Naive thymus-derived CD4-positive, alpha-beta T cell (primary cell): ENCODE results near the gene TSPYL1. TPM values are rescaled to one million over a fixed set of nuclear protein-coding genes. Genes with fewer than 3 reads are reported as not detected.
"Not testable (repeated sequence)": the region's sequence is repeated elsewhere in the genome, so short reads cannot be mapped to it uniquely, and the experiment has no call there.

Experiments
- ATAC-seq: fragments of 150-1000 bp; cut with Tn5 transposase; 2 replicates; pipeline ENCODE4 v1.10.0; 2021; ENCODE audit warnings: mild to moderate bottlenecking, moderate library complexity
- CTCF ChIA-PET: fragments of 350-600 bp; sonication (Branson Sonifier 250); formaldehyde crosslinking; loops from one replicate; lab custom pipeline; 2021; ENCODE audit warnings: antibody characterized with exemption; lab: Charles Lee
- POLR2A ChIA-PET: fragments of 350-600 bp; sonication (Branson Sonifier 250); formaldehyde crosslinking; loops from one replicate; lab custom pipeline; 2021; ENCODE audit warnings: antibody characterized with exemption, inconsistent platforms; lab: Charles Lee
- DNase-seq, 9 donors: peaks; one replicate each; pipeline versions ENCODE4 v3.0.0 to v3.0.0-alpha.2; 2020 to 2022; ENCODE audit warnings: mixed read lengths in 1 of 9
- H3K27ac ChIP-seq: one replicate; pipeline ENCODE4 v1.7.0; 2013; ENCODE audit warnings: mild to moderate bottlenecking, low read depth, low read length, moderate library complexity
- H3K27me3 ChIP-seq, 2 donors: one replicate each; pipeline ENCODE4 v1.7.0; 2013; ENCODE audit warnings: low read length in 2 of 2, mild to moderate bottlenecking in 2 of 2, moderate library complexity in 2 of 2; ENCODE audit not compliant: control insufficient read depth in 2 of 2, insufficient read depth in 2 of 2
- H3K36me3 ChIP-seq, 3 experiments: 1 replicate in 2 of 3; 2 replicates in 1 of 3; pipeline ENCODE4 v1.7.0; 2013; ENCODE audit warnings: low read length in 3 of 3, mild to moderate bottlenecking in 3 of 3, moderate library complexity in 1 of 3; ENCODE audit not compliant: insufficient read depth in 3 of 3, control insufficient read depth in 2 of 3
- H3K4me1 ChIP-seq, 2 donors: one replicate each; pipeline ENCODE4 v1.7.0; 2013; ENCODE audit warnings: low read length in 2 of 2, mild to moderate bottlenecking in 2 of 2, moderate library complexity in 1 of 2; ENCODE audit not compliant: control insufficient read depth in 2 of 2, insufficient read depth in 2 of 2
- H3K4me3 ChIP-seq: 2 replicates; pipeline ENCODE4 v1.7.0; 2013; ENCODE audit warnings: mild to moderate bottlenecking, low read length
- H3K9me3 ChIP-seq, 3 experiments: 1 replicate in 2 of 3; 2 replicates in 1 of 3; pipeline ENCODE4 v1.7.0; 2013; ENCODE audit warnings: low read length in 3 of 3; ENCODE audit not compliant: control insufficient read depth in 2 of 3
- H3K27ac Mint-ChIP-seq, 9 donors: one replicate each; pipeline ENCODE4 v1.8.0; 2020 to 2022; ENCODE audit warnings: mixed read lengths in 9 of 9, mild to moderate bottlenecking in 8 of 9, moderate library complexity in 5 of 9, inconsistent platforms in 2 of 9
- H3K27me3 Mint-ChIP-seq, 5 donors: one replicate each; pipeline ENCODE4 v1.8.0; 2021 to 2022; ENCODE audit warnings: mixed read lengths in 5 of 5, mild to moderate bottlenecking in 1 of 5
- H3K36me3 Mint-ChIP-seq, 5 donors: one replicate each; pipeline ENCODE4 v1.8.0; 2020 to 2022; ENCODE audit warnings: mixed read lengths in 5 of 5, mild to moderate bottlenecking in 3 of 5, inconsistent platforms in 1 of 5
- H3K4me1 Mint-ChIP-seq, 7 donors: one replicate each; pipeline ENCODE4 v1.8.0; 2020 to 2022; ENCODE audit warnings: mixed read lengths in 7 of 7, mild to moderate bottlenecking in 3 of 7, inconsistent platforms in 1 of 7
- H3K4me3 Mint-ChIP-seq, 10 donors: one replicate each; pipeline ENCODE4 v1.8.0; 2020 to 2022; ENCODE audit warnings: mild to moderate bottlenecking in 10 of 10, mixed read lengths in 10 of 10, moderate library complexity in 6 of 10, inconsistent platforms in 2 of 10
- H3K9me3 Mint-ChIP-seq, 11 donors: one replicate each; pipeline ENCODE4 v1.8.0; 2020 to 2022; ENCODE audit warnings: mixed read lengths in 11 of 11, mild to moderate bottlenecking in 4 of 11, inconsistent platforms in 1 of 11, moderate library complexity in 1 of 11
- intact Hi-C, 2 donors: fragments of 100-400 bp; cut with micrococcal nuclease; formaldehyde crosslinking; loops; one replicate each; pipeline ENCODE4 v1.15.1; 2023
- polyA plus RNA-seq, 2 donors: library from polyadenylated mRNA; unstranded; fragments of 300-500 nt; fragmentation: Illumina TruSeq; gene quantifications; one replicate each; pipeline ENCODE4 v1.2.3, GENCODE V29; 2021
- total RNA-seq, 6 experiments: library from RNA in 5 of 6; stranded (reverse) in 5 of 6; gene quantifications; 1 replicate in 5 of 6; 2 replicates in 1 of 6; pipeline ENCODE4 v1.2.3 and lab custom pipeline; 2021 to 2026

TSPYL1 gene
- total and polyA plus RNA-seq, 7 experiments from 2014 or later: 34.9 to 226 (median 98.3) TPM

- H3K4me1 Mint-ChIP-seq, H3K27ac ChIP-seq, H3K27me3 Mint-ChIP-seq, intact Hi-C loops, POLR2A ChIA-PET, H3K4me3 ChIP-seq, DNase-seq, H3K9me3 ChIP-seq, H3K27ac Mint-ChIP-seq, H3K4me3 Mint-ChIP-seq, H3K27me3 ChIP-seq, CTCF ChIA-PET, ATAC-seq, H3K4me1 ChIP-seq, H3K36me3 ChIP-seq, H3K9me3 Mint-ChIP-seq: not testable (repeated sequence)
- peaks cover 0 to 14% (median 0%) of the 10 kb centered on the region in 5 donors for H3K36me3 Mint-ChIP-seq
These were observed 46.0 kb upstream of the TSPYL1 start for GRCh38 chr6:116325634-116326132.

GRCh38 chr6:116323863-116324262 lies 44.1 kb upstream of the TSPYL1 start:
- H3K27me3 ChIP-seq: no peaks in the 10 kb centered on the region
- no peaks in the 10 kb centered on the region for H3K36me3 ChIP-seq
- peaks cover 0 to 14% (median 0%) of the 10 kb centered on the region in 5 donors for H3K36me3 Mint-ChIP-seq
- H3K9me3 Mint-ChIP-seq: no peaks in the 10 kb centered on the region
- H3K4me1 Mint-ChIP-seq: no peaks in the 10 kb centered on the region
- no peak overlapping the region for H3K4me3 ChIP-seq
- ChIA-PET CTCF (no interaction called here), POLR2A (no interaction called here)
- no peak overlapping the region for H3K27ac ChIP-seq
- intact Hi-C loops: no loop called here
- no peaks in the 10 kb centered on the region for H3K4me1 ChIP-seq
- no peak overlapping the region for H3K4me3 Mint-ChIP-seq
- H3K27me3 Mint-ChIP-seq: no peaks in the 10 kb centered on the region
- peak overlapping the region in 1 of 9 donors; percentile 49 for H3K27ac Mint-ChIP-seq
- DNase-seq (no peak), ATAC-seq (no peak)
- H3K9me3 ChIP-seq: no peaks in the 10 kb centered on the region

DNA sequence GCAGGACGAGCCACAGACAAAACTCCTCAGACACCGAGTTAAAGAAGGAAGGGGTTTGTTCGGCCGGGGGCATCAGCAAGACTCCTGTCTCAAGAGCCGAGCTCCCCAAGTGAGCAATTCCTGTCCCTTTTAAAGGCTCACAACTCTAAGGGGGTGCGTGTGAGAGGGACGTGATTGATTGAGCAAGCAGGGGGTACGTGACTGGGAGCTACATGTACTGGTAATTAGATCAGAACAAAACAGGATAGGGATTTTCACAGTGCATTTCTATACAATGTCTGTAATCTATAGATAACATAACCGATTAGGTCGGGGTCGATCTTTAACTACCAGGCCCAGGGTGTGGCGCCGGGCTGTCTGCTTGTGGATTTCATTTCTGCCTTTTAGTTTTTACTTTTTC lies 42.2 kb upstream of the TSPYL1 start:
- H3K4me1 Mint-ChIP-seq, POLR2A ChIA-PET, intact Hi-C loops, H3K36me3 ChIP-seq, H3K4me1 ChIP-seq, H3K27ac Mint-ChIP-seq, DNase-seq, H3K9me3 Mint-ChIP-seq, ATAC-seq, H3K27me3 ChIP-seq, H3K27me3 Mint-ChIP-seq, H3K27ac ChIP-seq, H3K36me3 Mint-ChIP-seq, CTCF ChIA-PET, H3K4me3 ChIP-seq, H3K9me3 ChIP-seq, H3K4me3 Mint-ChIP-seq: not testable (repeated sequence)

DNA sequence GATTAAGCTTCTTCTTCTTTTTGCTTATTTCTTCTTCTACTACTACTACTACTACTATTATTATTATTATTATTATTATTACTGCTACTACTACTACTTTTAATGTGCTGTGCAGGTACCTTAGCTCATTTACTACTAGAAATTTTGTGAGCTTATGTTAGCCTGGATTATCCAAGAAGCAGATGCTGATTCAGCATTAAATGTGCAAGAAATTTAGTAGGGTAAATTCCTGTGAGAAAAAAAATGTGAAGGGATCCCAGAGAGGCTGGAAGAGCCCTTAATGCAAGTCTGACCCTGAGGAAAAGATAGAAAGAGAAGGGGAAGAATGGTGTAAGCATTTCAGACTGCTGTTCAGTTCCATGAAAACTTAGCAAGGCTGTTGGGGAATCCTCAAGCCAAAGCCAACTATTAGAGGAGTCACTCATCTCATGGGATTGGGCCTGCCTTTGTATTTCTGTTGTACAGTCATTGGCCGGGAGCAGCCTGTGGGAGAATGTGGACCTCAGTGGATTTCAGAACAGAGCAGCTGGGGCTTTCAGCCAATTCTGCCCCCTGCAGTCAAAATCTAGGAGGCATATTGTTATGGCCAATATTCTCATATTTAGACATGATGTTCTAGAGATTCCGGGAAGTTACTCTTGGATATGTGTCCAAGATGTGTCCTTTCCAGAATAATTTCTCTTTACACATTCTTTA lies 37.2 kb upstream of the TSPYL1 start:
- H3K4me3 Mint-ChIP-seq: no peak overlapping the region
- no peak for ATAC-seq
- no peaks in the 10 kb centered on the region for H3K9me3 ChIP-seq
- H3K36me3 ChIP-seq: no peaks in the 10 kb centered on the region
- peaks cover 0 to 2% (median 0%) of the 10 kb centered on the region in 7 donors for H3K4me1 Mint-ChIP-seq
- H3K4me1 ChIP-seq: no peaks in the 10 kb centered on the region
- no peaks in the 10 kb centered on the region for H3K27me3 Mint-ChIP-seq
- peaks cover 0 to 4% (median 0%) of the 10 kb centered on the region in 5 donors for H3K36me3 Mint-ChIP-seq
- DNase-seq: no peak
- no peak overlapping the region for H3K27ac ChIP-seq
- H3K27me3 ChIP-seq: no peaks in the 10 kb centered on the region
- CTCF ChIA-PET: no interaction called here
- no peak overlapping the region for H3K27ac Mint-ChIP-seq
- POLR2A ChIA-PET: interaction anchor here (0.6 kb wide), 1 partner anchor 21 kb away, joined by 3 read pairs; no protein-coding TSS in a partner anchor
- intact Hi-C loops: no loop called here
- no peak overlapping the region for H3K4me3 ChIP-seq
- H3K9me3 Mint-ChIP-seq: no peaks in the 10 kb centered on the region

DNA sequence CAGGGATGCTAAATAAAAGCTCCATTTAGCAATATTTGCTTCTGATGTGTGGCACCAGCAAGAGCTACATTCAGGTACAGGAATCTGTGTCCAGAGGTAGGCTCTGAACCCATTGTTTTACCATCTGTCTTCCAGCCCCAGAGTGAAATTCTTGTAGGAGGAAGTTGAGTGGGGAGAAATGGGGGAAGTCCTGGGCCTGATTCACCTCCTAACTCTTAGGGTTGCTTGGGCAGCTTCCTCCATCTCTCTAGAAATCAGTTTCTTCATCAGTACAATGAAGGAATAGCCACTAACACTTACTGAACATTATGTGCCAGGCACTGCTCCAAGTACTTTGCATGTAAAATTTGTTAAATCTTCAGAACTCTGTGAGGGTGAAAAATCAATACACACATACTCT lies 35.1 kb upstream of the TSPYL1 start:
- DNase-seq: no peak
- ChIA-PET POLR2A (no interaction called here), CTCF (no interaction called here)
- H3K36me3 Mint-ChIP-seq: peaks cover 0 to 21% (median 12%) of the 10 kb centered on the region in 5 donors
- H3K9me3 ChIP-seq: no peaks in the 10 kb centered on the region
- H3K9me3 Mint-ChIP-seq: no peaks in the 10 kb centered on the region
- no peak overlapping the region for H3K27ac ChIP-seq
- H3K4me3 Mint-ChIP-seq: no peak overlapping the region
- H3K4me1 ChIP-seq: no peaks in the 10 kb centered on the region
- intact Hi-C loops: no loop called here
- peak; percentile 75 for ATAC-seq
- H3K27me3 ChIP-seq: no peaks in the 10 kb centered on the region
- H3K4me3 ChIP-seq: no peak overlapping the region
- H3K4me1 Mint-ChIP-seq: peaks cover 0 to 3% (median 0%) of the 10 kb centered on the region in 7 donors
- no peaks in the 10 kb centered on the region for H3K36me3 ChIP-seq
- no peaks in the 10 kb centered on the region for H3K27me3 Mint-ChIP-seq
- H3K27ac Mint-ChIP-seq: no peak overlapping the region

GRCh38 chr6:116314218-116314617 lies 34.5 kb upstream of the TSPYL1 start:
- no peaks in the 10 kb centered on the region for H3K4me1 ChIP-seq
- ChIA-PET POLR2A (no interaction called here), CTCF (no interaction called here)
- Mint-ChIP-seq H3K9me3 (no peaks in the 10 kb centered on the region), H3K4me1 (peaks cover 0 to 3% (median 0%) of the 10 kb centered on the region in 7 donors), H3K36me3 (peaks cover 0 to 25% (median 12%) of the 10 kb centered on the region in 5 donors), H3K27me3 (no peaks in the 10 kb centered on the region), H3K4me3 (no peak overlapping the region), H3K27ac (no peak overlapping the region)
- H3K36me3 ChIP-seq: no peaks in the 10 kb centered on the region
- no peak overlapping the region for H3K4me3 ChIP-seq
- DNase-seq (no peak), ATAC-seq (no peak)
- H3K9me3 ChIP-seq: no peaks in the 10 kb centered on the region
- no peak overlapping the region for H3K27ac ChIP-seq
- intact Hi-C loops: no loop called here
- no peaks in the 10 kb centered on the region for H3K27me3 ChIP-seq
